Suprapubic skin (tissue), 4 donors: ENCODE measurements around the gene PTGER1. TPM values are rescaled to one million over a fixed set of nuclear protein-coding genes. Genes with fewer than 3 reads are reported as not detected.

Experiments used
- DNase-seq, 2 donors: peaks; one replicate each; pipeline ENCODE4 v3.0.0-alpha.2; 2019; ENCODE audit warnings: low spot score in 2 of 2
- H3K27ac ChIP-seq: fragments of 200-600 bp; sonication (generic); one replicate; pipeline ENCODE4 v1.5.1; 2019
- H3K27me3 ChIP-seq: fragments of 200-600 bp; sonication (generic); one replicate; pipeline ENCODE4 v1.5.1; 2019
- H3K36me3 ChIP-seq: fragments of 200-600 bp; sonication (generic); one replicate; pipeline ENCODE4 v1.5.1; 2019
- H3K4me1 ChIP-seq: fragments of 200-600 bp; sonication (generic); one replicate; pipeline ENCODE4 v1.5.1; 2019
- H3K4me3 ChIP-seq: fragments of 200-600 bp; sonication (generic); one replicate; pipeline ENCODE4 v1.5.1; 2019; ENCODE audit warnings: mild to moderate bottlenecking
- H3K9me3 ChIP-seq: fragments of 200-600 bp; sonication (generic); one replicate; pipeline ENCODE4 v1.5.1; 2019
- EP300 ChIP-seq: sonication (generic); formaldehyde crosslinking; IDR thresholded peaks from one replicate; pipeline ENCODE4 v1.6.1; 2017; ENCODE audit warnings: antibody characterized with exemption
- POLR2A ChIP-seq, 2 donors: fragments of 450-650 bp; IDR thresholded peaks; one replicate each; pipeline ENCODE4 v1.6.1; 2017; ENCODE audit warnings: antibody characterized with exemption in 2 of 2, mild to moderate bottlenecking in 2 of 2, moderate library complexity in 2 of 2
- POLR2AphosphoS5 ChIP-seq, 3 donors: sonication (generic); formaldehyde crosslinking; IDR thresholded peaks; one replicate each; pipeline ENCODE4 v1.6.1; 2017; ENCODE audit warnings: antibody characterized with exemption in 3 of 3
- WGBS: methylation state at CpG from one replicate; pipeline ENCODE4 v1.1.5; 2018; 5-methylcytosine and 5-hydroxymethylcytosine counted together
- total RNA-seq, 4 donors: library from RNA; depleted of rRNA; stranded (reverse); fragments of >200 nt; gene quantifications; one replicate each; pipeline ENCODE4 v1.1.0, GENCODE V29; 2016
- TF ChIP-seq, protein P1 (sequence below), 2 donors: fragments of 200-600 bp in 1 of 2; fragments of 450-650 bp in 1 of 2; sonication (generic) in 1 of 2; IDR thresholded peaks; one replicate each; pipeline ENCODE4 v1.5.1; 2016 to 2019; ENCODE audit warnings: antibody characterized with exemption in 2 of 2, mild to moderate bottlenecking in 1 of 2, moderate library complexity in 1 of 2

PTGER1 gene
- total RNA-seq, 4 donors from 2014 or later, result 0.47 TPM; not detected in 3

DNA sequence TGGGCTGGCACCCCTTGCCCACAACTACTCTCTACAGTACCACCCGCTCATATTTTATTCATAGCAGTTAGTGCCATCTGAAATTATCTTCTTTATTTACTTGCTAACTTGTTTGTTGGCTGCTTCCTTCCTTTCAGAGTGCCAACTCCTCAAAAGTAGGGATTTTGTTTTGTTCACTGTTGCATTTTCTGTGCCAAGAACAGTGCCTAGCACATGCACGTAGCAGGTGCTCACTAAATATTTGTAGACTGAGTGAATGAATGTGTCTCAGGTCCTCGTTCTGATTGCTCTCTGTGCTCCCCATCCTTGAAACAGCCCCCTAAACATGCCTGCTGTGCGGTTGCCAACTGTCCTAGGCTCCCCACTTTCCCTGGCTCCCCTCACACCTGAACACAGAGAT lies 19.3 kb upstream of the PTGER1 start:
- Histone ChIP-seq H3K27me3 (no peaks in the 10 kb centered on the region), H3K36me3 (peaks cover 24% of the 10 kb centered on the region), H3K9me3 (no peaks in the 10 kb centered on the region), H3K27ac (peak overlapping the region; percentile 94), H3K4me1 (peaks cover 44% of the 10 kb centered on the region), H3K4me3 (peak overlapping the region; percentile 91)
- DNase-seq, result no peak
- 42% methylated on average over 3 of the region's 4 CpGs for WGBS
- TF ChIP-seq POLR2AphosphoS5 (IDR thresholded peaks at IDR 0.05), result no peak
- TF ChIP-seq, protein P1, sequence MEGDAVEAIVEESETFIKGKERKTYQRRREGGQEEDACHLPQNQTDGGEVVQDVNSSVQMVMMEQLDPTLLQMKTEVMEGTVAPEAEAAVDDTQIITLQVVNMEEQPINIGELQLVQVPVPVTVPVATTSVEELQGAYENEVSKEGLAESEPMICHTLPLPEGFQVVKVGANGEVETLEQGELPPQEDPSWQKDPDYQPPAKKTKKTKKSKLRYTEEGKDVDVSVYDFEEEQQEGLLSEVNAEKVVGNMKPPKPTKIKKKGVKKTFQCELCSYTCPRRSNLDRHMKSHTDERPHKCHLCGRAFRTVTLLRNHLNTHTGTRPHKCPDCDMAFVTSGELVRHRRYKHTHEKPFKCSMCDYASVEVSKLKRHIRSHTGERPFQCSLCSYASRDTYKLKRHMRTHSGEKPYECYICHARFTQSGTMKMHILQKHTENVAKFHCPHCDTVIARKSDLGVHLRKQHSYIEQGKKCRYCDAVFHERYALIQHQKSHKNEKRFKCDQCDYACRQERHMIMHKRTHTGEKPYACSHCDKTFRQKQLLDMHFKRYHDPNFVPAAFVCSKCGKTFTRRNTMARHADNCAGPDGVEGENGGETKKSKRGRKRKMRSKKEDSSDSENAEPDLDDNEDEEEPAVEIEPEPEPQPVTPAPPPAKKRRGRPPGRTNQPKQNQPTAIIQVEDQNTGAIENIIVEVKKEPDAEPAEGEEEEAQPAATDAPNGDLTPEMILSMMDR (IDR thresholded peaks at IDR 0.05), result no peak
- TF ChIP-seq POLR2A (IDR thresholded peaks at IDR 0.05), result no peak
- TF ChIP-seq EP300, result no peak

DNA sequence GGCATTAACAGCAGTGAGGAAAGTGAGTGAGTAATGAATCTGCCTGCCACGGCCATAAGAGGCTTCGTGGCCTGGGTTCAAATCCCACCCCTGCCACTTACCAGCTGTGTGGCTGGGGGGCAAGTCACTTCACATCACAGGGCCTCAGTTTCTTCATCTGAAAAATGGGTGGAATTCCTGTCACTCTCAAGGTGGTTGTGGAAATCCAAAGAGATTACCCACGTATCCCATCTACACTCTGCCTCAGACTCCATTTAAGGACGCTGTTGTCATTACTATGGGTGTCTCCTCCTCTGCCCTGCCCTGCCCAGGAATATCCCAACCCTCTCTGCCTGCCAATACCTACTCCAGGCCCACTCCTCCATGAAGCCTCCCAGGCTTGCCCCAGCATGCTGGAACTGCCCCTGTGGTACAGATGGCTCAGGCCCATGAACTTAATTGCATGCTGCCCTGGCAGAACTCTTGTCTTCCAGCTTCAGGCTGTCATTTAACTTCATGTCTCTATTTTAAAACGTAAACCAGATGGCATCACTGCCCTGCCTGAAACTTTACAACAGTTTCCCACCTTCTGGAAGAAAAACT lies 17.7 kb upstream of the PTGER1 start:
- Histone ChIP-seq H3K4me3 (no peak overlapping the region), H3K27ac (no peak overlapping the region), H3K27me3 (no peaks in the 10 kb centered on the region), H3K9me3 (no peaks in the 10 kb centered on the region), H3K4me1 (peaks cover 41% of the 10 kb centered on the region), H3K36me3 (peaks cover 40% of the 10 kb centered on the region)
- no peak for TF ChIP-seq EP300
- TF ChIP-seq POLR2A (IDR thresholded peaks at IDR 0.05), result no peak
- no peak for TF ChIP-seq POLR2AphosphoS5 (IDR thresholded peaks at IDR 0.05)
- TF ChIP-seq, protein P1 (IDR thresholded peaks at IDR 0.05), result no peak
- no peak for DNase-seq
- 68% methylated on average over 5 of the region's 5 CpGs for WGBS

DNA sequence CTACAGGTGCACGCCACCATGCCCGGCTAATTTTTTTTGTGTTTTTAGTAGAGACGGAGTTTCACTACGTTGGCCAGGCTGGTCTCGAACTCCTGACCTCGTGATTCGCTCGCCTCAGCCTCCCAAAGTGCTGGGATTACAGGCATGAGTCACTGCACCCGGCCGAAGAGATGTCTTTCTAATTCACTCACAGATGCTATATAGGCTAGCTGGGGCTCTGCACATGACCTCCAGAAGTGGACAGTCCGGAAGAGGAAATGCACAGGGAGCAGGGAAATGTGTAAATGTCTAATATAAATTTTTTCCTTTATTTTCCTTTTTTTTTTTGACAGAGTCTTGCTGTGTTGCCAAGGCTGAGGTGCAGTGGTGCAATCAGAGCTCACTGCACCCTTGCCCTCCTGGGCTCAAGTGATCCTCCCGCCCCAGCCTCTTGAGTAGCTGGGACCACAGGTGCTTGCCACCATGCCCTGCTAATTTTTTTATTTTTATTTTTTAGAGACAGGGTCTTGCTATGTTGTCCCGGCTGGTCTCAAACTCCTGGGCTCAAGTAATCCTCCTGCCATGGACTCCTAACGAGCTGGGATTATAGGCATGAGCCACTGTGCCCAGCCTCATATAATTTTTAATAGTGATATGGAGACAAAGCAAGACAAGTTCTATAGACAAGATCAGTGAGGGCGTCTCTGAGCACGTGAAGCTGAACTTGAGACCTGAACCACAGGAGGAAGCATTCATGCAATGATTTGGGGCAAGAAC lies 12.4 kb upstream of the PTGER1 start:
- Histone ChIP-seq H3K4me3 (no peak overlapping the region), H3K36me3 (peaks cover 65% of the 10 kb centered on the region), H3K27ac (no peak overlapping the region), H3K4me1 (no peaks in the 10 kb centered on the region), H3K9me3 (no peaks in the 10 kb centered on the region), H3K27me3 (no peaks in the 10 kb centered on the region)
- WGBS, result 93% methylated on average over 16 of the region's 16 CpGs
- TF ChIP-seq, protein P1 (IDR thresholded peaks at IDR 0.05), result no peak
- no peak for TF ChIP-seq POLR2AphosphoS5 (IDR thresholded peaks at IDR 0.05)
- no peak for TF ChIP-seq EP300
- no peak for TF ChIP-seq POLR2A (IDR thresholded peaks at IDR 0.05)
- DNase-seq, result no peak

DNA sequence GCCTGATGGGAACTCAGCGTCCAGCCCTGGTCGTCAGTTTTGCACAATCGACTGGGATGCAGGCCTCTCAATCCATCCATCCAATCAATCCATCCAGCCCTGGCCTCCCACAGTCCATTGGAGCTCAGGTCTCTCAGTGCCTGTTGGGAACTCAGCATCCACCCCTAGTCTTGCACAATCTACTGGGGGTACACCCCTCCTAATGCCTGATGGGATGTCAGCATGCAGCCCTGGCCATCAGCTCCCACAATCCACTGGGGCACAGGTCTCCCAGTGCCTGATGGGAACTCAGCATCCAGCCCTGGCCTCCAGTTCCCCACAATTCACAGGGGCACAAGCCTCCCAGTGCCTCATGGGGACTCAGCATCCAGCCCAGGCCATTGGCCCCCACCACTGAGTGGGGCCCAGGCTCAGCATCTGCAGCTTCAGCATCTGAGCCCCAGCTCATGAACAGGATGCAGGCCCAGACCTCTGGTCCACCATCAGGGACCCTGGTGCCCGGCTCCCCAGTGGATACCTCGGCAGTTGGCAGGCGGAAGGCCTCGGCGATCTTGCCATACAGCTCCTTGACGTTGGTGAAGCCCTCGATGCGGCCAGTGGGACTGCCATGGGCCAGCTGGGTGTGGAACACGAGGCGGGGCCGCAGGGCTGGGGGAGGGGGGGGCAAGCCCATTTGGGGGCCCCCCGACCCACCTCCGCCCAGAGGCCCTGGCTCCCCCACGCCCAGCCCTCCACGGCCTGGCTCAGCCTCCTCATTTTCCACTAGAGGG lies 7.2 kb upstream of the PTGER1 start:
- Histone ChIP-seq H3K4me3 (no peak overlapping the region), H3K9me3 (no peaks in the 10 kb centered on the region), H3K27me3 (no peaks in the 10 kb centered on the region), H3K27ac (no peak overlapping the region), H3K36me3 (peaks cover 68% of the 10 kb centered on the region), H3K4me1 (peaks cover 8% of the 10 kb centered on the region)
- TF ChIP-seq EP300, result no peak
- no peak for TF ChIP-seq POLR2AphosphoS5 (IDR thresholded peaks at IDR 0.05)
- TF ChIP-seq, protein P1 (IDR thresholded peaks at IDR 0.05), result no peak
- no peak for TF ChIP-seq POLR2A (IDR thresholded peaks at IDR 0.05)
- 90% methylated on average over 9 of the region's 18 CpGs for WGBS
- DNase-seq, result peak in 1 of 2 donors; percentile 66

DNA sequence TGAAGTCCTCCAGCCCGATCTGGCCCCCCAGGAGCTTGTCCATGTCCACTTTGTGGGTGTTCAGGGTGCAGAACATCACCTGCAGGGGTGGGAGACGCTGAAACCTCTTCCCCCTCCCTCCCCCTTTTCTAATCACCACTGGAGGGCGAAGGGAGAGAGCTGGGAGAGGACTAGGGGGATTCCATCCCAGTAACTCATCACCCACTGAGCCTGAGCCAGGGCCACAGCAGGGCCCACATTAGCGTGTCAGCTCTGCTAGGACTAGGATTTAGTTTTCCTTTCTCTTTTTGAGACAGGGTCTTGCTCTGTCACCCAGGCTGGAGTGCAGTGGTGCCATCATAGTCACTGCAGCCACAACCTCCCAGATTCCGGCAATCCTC lies 5.5 kb upstream of the PTGER1 start:
- DNase-seq, result no peak
- H3K27ac ChIP-seq, result no peak overlapping the region
- no peak overlapping the region for H3K4me3 ChIP-seq
- WGBS, result 87% methylated on average over 5 of the region's 5 CpGs
- peaks cover 67% of the 10 kb centered on the region for H3K36me3 ChIP-seq
- H3K27me3 ChIP-seq, result no peaks in the 10 kb centered on the region
- H3K4me1 ChIP-seq, result peaks cover 24% of the 10 kb centered on the region
- no peaks in the 10 kb centered on the region for H3K9me3 ChIP-seq
- TF ChIP-seq POLR2A (IDR thresholded peaks at IDR 0.05), result no peak
- TF ChIP-seq, protein P1 (IDR thresholded peaks at IDR 0.05), result no peak
- TF ChIP-seq POLR2AphosphoS5 (IDR thresholded peaks at IDR 0.05), result no peak
